Thyroid gland (tissue), 4 donors: Measurements from ENCODE around the gene SVOP. TPM values are rescaled to one million over a fixed set of nuclear protein-coding genes. Genes with fewer than 3 reads are reported as not detected.

Experiments used
- DNase-seq, 2 donors: peaks; one replicate each; pipeline ENCODE4 v3.0.0-alpha.2; 2019
- H3K27ac ChIP-seq, 3 donors: fragments of 200-600 bp; sonication (generic); 1 replicate in 2 of 3; 2 replicates in 1 of 3; pipeline ENCODE4 v1.5.1; 2016 to 2019; ENCODE audit warnings: mild to moderate bottlenecking in 1 of 3, moderate library complexity in 1 of 3
- H3K27me3 ChIP-seq: fragments of 200-600 bp; sonication (generic); one replicate; pipeline ENCODE4 v1.5.1; 2019
- H3K36me3 ChIP-seq, 2 donors: fragments of 200-600 bp; sonication (generic); one replicate each; pipeline ENCODE4 v1.5.1; 2016 to 2019
- H3K4me1 ChIP-seq, 2 donors: fragments of 200-600 bp; sonication (generic); one replicate each; pipeline ENCODE4 v1.5.1; 2017 to 2019
- H3K4me3 ChIP-seq, 3 donors: fragments of 200-600 bp; sonication (generic); replicated peaks in 1 of 3; 1 replicate in 2 of 3; 2 replicates in 1 of 3; pipeline ENCODE4 v1.5.1; 2016; ENCODE audit warnings: mild to moderate bottlenecking in 1 of 3
- H3K9me3 ChIP-seq: fragments of 200-600 bp; sonication (generic); one replicate; pipeline ENCODE4 v1.5.1; 2017
- CTCF ChIP-seq, 6 experiments: fragments of 200-600 bp in 3 of 6; fragments of 450-650 bp in 3 of 6; sonication (generic) in 3 of 6; IDR thresholded peaks; one replicate each; pipeline ENCODE4 v1.5.1; 2016 to 2019; ENCODE audit warnings: antibody characterized with exemption in 6 of 6, mild to moderate bottlenecking in 2 of 6, inconsistent platforms in 1 of 6, moderate library complexity in 1 of 6
- POLR2A ChIP-seq, 2 donors: fragments of 450-650 bp; IDR thresholded peaks; one replicate each; pipeline ENCODE4 v1.6.1; 2017; ENCODE audit warnings: antibody characterized with exemption in 2 of 2, mild to moderate bottlenecking in 2 of 2, moderate library complexity in 1 of 2
- WGBS, 2 donors: methylation state at CpG; one replicate each; pipeline ENCODE4 v1.1.5; 2017; 5-methylcytosine and 5-hydroxymethylcytosine counted together
- intact Hi-C: fragments of 100-400 bp; cut with DNase I; formaldehyde crosslinking; loops from one replicate; pipeline ENCODE4 v1.15.1; 2023
- total RNA-seq, 4 donors: library from RNA; depleted of rRNA; stranded (reverse); fragments of >200 nt; gene quantifications; one replicate each; pipeline ENCODE4 v1.2.3, GENCODE V29; 2016

The SVOP gene
- total RNA-seq, 4 donors from 2014 or later: not detected

- WGBS, 2 donors: 82 to 83% methylated on average over 5 of the region's 5 CpGs
- no peaks in the 10 kb centered on the region for H3K9me3 ChIP-seq
- H3K27ac ChIP-seq: no peak overlapping the region
- no peaks in the 10 kb centered on the region for H3K4me1 ChIP-seq
- DNase-seq: no peak
- TF ChIP-seq POLR2A (IDR thresholded peaks at IDR 0.05) (no peak), CTCF (IDR thresholded peaks at IDR 0.05) (no peak)
- intact Hi-C loops: no loop called here
- H3K4me3 ChIP-seq: no peak overlapping the region
- no peaks in the 10 kb centered on the region for H3K36me3 ChIP-seq
- no peaks in the 10 kb centered on the region for H3K27me3 ChIP-seq
Measured at GRCh38 chr12:108905725-108906124, 115.1 kb downstream of the SVOP start.

- no peak for DNase-seq
- H3K4me1 ChIP-seq: no peaks in the 10 kb centered on the region
- TF ChIP-seq CTCF (IDR thresholded peaks at IDR 0.05) (no peak), POLR2A (IDR thresholded peaks at IDR 0.05) (no peak)
- no peaks in the 10 kb centered on the region for H3K9me3 ChIP-seq
- no peaks in the 10 kb centered on the region for H3K27me3 ChIP-seq
- WGBS, 2 donors: 88 to 94% methylated on average over 5 of the region's 5 CpGs
- no peak overlapping the region for H3K4me3 ChIP-seq
- H3K36me3 ChIP-seq: no peaks in the 10 kb centered on the region
- H3K27ac ChIP-seq: no peak overlapping the region
- intact Hi-C loops: no loop called here
Measured at GRCh38 chr12:108899145-108899544, 121.7 kb downstream of the SVOP start.

- no peaks in the 10 kb centered on the region for H3K27me3 ChIP-seq
- H3K4me1 ChIP-seq: no peaks in the 10 kb centered on the region
- H3K4me3 ChIP-seq: no peak overlapping the region
- TF ChIP-seq POLR2A (IDR thresholded peaks at IDR 0.05): no peak
- TF ChIP-seq CTCF (IDR thresholded peaks at IDR 0.05): no peak
- H3K9me3 ChIP-seq: no peaks in the 10 kb centered on the region
- no peak overlapping the region for H3K27ac ChIP-seq
- 77 to 84% methylated on average over 4 of the region's 4 CpGs for WGBS, 2 donors
- DNase-seq: no peak
- H3K36me3 ChIP-seq: no peaks in the 10 kb centered on the region
- intact Hi-C loops: no loop called here
Measured at GRCh38 chr12:108896817-108897216, 124.1 kb downstream of the SVOP start.

- no peaks in the 10 kb centered on the region for H3K27me3 ChIP-seq
- no peak overlapping the region for H3K27ac ChIP-seq
- H3K4me1 ChIP-seq: no peaks in the 10 kb centered on the region
- WGBS, 2 donors: 60 to 63% methylated on average over 8 of the region's 8 CpGs
- no peaks in the 10 kb centered on the region for H3K9me3 ChIP-seq
- TF ChIP-seq CTCF (IDR thresholded peaks at IDR 0.05): no peak
- TF ChIP-seq POLR2A (IDR thresholded peaks at IDR 0.05): no peak
- intact Hi-C loops: no loop called here
- no peak overlapping the region for H3K4me3 ChIP-seq
- H3K36me3 ChIP-seq: no peaks in the 10 kb centered on the region
- DNase-seq: no peak
Measured at GRCh38 chr12:108896336-108896735, 124.5 kb downstream of the SVOP start.

GRCh38 chr12:108895220-108895802 lies 125.6 kb downstream of the SVOP start:
- no peak for DNase-seq
- 73 to 76% methylated on average over 5 of the region's 5 CpGs for WGBS, 2 donors
- Histone ChIP-seq H3K27me3 (no peaks in the 10 kb centered on the region), H3K4me1 (no peaks in the 10 kb centered on the region), H3K36me3 (no peaks in the 10 kb centered on the region), H3K4me3 (no peak overlapping the region), H3K27ac (no peak overlapping the region), H3K9me3 (no peaks in the 10 kb centered on the region)
- no peak for TF ChIP-seq CTCF (IDR thresholded peaks at IDR 0.05)
- TF ChIP-seq POLR2A (IDR thresholded peaks at IDR 0.05): no peak
- intact Hi-C loops: no loop called here
